Transverse colon (tissue), 4 donors: Measurements from ENCODE around the gene FBXL15. TPM values are rescaled to one million over a fixed set of nuclear protein-coding genes. Genes with fewer than 3 reads are reported as not detected.

Source experiments
- DNase-seq: peaks from one replicate; pipeline ENCODE4 v3.0.0-alpha.2; 2019
- H3K27ac ChIP-seq, 4 donors: fragments of 200-600 bp; sonication (generic); 2 replicates each; pipeline ENCODE4 v1.5.1; 2016 to 2018; ENCODE audit warnings: inconsistent platforms in 4 of 4
- H3K27me3 ChIP-seq: fragments of 200-600 bp; sonication (generic); 2 replicates; pipeline ENCODE4 v1.5.1; 2017; ENCODE audit warnings: inconsistent platforms
- H3K36me3 ChIP-seq, 4 donors: fragments of 200-600 bp; sonication (generic); 2 replicates each; pipeline ENCODE4 v1.5.1; 2017 to 2019; ENCODE audit warnings: inconsistent platforms in 4 of 4
- H3K4me1 ChIP-seq, 4 donors: fragments of 200-600 bp; sonication (generic); 2 replicates each; pipeline ENCODE4 v1.5.1; 2017 to 2020; ENCODE audit warnings: inconsistent platforms in 4 of 4
- H3K4me3 ChIP-seq, 4 donors: fragments of 200-600 bp; sonication (generic); 1 replicate in 1 of 4; 2 replicates in 3 of 4; pipeline versions ENCODE4 v1.5.1 to v1.6.1; 2017 to 2019; ENCODE audit warnings: inconsistent platforms in 4 of 4
- H3K9me3 ChIP-seq, 2 donors: fragments of 200-600 bp; sonication (generic); 2 replicates each; pipeline ENCODE4 v1.5.1; 2017 to 2019; ENCODE audit warnings: inconsistent platforms in 2 of 2
- CTCF ChIP-seq, 5 experiments: fragments of 200-600 bp in 3 of 5; fragments of 450-650 bp in 2 of 5; sonication (generic) in 3 of 5; IDR thresholded peaks; 1 replicate in 2 of 5; 2 replicates in 3 of 5; pipeline ENCODE4 v1.5.1; 2016 to 2017; ENCODE audit warnings: antibody characterized with exemption in 5 of 5, inconsistent platforms in 3 of 5, mild to moderate bottlenecking in 2 of 5, moderate library complexity in 1 of 5
- EP300 ChIP-seq: sonication (generic); formaldehyde crosslinking; IDR thresholded peaks from one replicate; pipeline ENCODE4 v1.6.1; 2017; ENCODE audit warnings: antibody characterized with exemption, low read depth
- POLR2A ChIP-seq: fragments of 450-650 bp; IDR thresholded peaks from one replicate; pipeline ENCODE4 v1.6.1; 2016; ENCODE audit warnings: antibody characterized with exemption, mild to moderate bottlenecking, moderate library complexity
- POLR2AphosphoS5 ChIP-seq, 3 donors: sonication (generic); formaldehyde crosslinking; IDR thresholded peaks; one replicate each; pipeline ENCODE4 v1.6.1; 2016; ENCODE audit warnings: antibody characterized with exemption in 3 of 3
- WGBS, 2 donors: methylation state at CpG; one replicate each; pipeline ENCODE4 v1.1.5; 2018; ENCODE audit warnings: low coverage in 1 of 2; 5-methylcytosine and 5-hydroxymethylcytosine counted together
- in situ Hi-C, 4 donors: fragments of 200-750 bp; cut with MboI; loops; one replicate each; pipeline versions ENCODE4 v1.15.0 to v1.15.1; 2017; ENCODE audit warnings: low sequenced_read_pairs in 3 of 4, low pct_ligation_motif_present in 1 of 4, low pct_unique_long_range_greater_than_20kb in 1 of 4
- intact Hi-C: fragments of 100-400 bp; cut with DNase I; formaldehyde crosslinking; loops from one replicate; pipeline ENCODE4 v1.15.1; 2023; ENCODE audit warnings: low total_unique reads
- total RNA-seq, 4 donors: library from RNA; depleted of rRNA; stranded (reverse); fragments of >200 nt; gene quantifications; one replicate each; pipeline ENCODE4 v1.1.0, GENCODE V29; 2016

The FBXL15 gene
- total RNA-seq, 4 donors from 2014 or later = 16.7 to 56.3 (median 46.0) TPM

- no peak overlapping the region for H3K4me3 ChIP-seq
- no peak for DNase-seq
- H3K4me1 ChIP-seq = peaks cover 11 to 21% (median 18%) of the 10 kb centered on the region in 4 donors
- 75% methylated on average over 2 of the region's 2 CpGs; no CpG with 5 or more reads in 1 of the 2 donors for WGBS, 2 donors
- no peaks in the 10 kb centered on the region for H3K9me3 ChIP-seq
- peaks cover 42% of the 10 kb centered on the region for H3K27me3 ChIP-seq
- intact Hi-C loops = no loop called here
- H3K27ac ChIP-seq = peak overlapping the region; percentile 68 to 99 (median 90)
- no peak for TF ChIP-seq POLR2A
- TF ChIP-seq EP300 = peak; percentile 98
- TF ChIP-seq POLR2AphosphoS5 (IDR thresholded peaks at IDR 0.05) = peak; percentile 76 to 92 (median 82)
- TF ChIP-seq CTCF (IDR thresholded peaks at IDR 0.05) = no peak
- in situ Hi-C loops = no loop called here
- H3K36me3 ChIP-seq = no peaks in the 10 kb centered on the region
Measured at GRCh38 chr10:102406815-102407214, 13.8 kb upstream of the FBXL15 start.

- TF ChIP-seq EP300 (peak; percentile 99), POLR2A (no peak), POLR2AphosphoS5 (IDR thresholded peaks at IDR 0.05) (peak; percentile 40 to 79 (median 70)), CTCF (IDR thresholded peaks at IDR 0.05) (no peak)
- 70% methylated on average over 13 of the region's 13 CpGs; no CpG with 5 or more reads in 1 of the 2 donors for WGBS, 2 donors
- DNase-seq = no peak
- Histone ChIP-seq H3K27me3 (peaks cover 50% of the 10 kb centered on the region), H3K27ac (peak overlapping the region; percentile 68 to 99 (median 90)), H3K36me3 (no peaks in the 10 kb centered on the region), H3K4me1 (peaks cover 11 to 21% (median 18%) of the 10 kb centered on the region in 4 donors), H3K4me3 (peak overlapping the region in 1 of 4 donors; percentile 45), H3K9me3 (no peaks in the 10 kb centered on the region)
- intact Hi-C loops (no loop called here), in situ Hi-C loops (no loop called here)
Measured at GRCh38 chr10:102407425-102408130, 13.1 kb upstream of the FBXL15 start.

GRCh38 chr10:102408131-102408727 is 12.4 kb upstream of the FBXL15 start:
- Histone ChIP-seq H3K9me3 (no peaks in the 10 kb centered on the region), H3K27me3 (peaks cover 52% of the 10 kb centered on the region), H3K36me3 (no peaks in the 10 kb centered on the region), H3K4me1 (peaks cover 11 to 21% (median 15%) of the 10 kb centered on the region in 4 donors), H3K4me3 (peak overlapping the region; percentile 31 to 65 (median 44)), H3K27ac (peak overlapping the region; percentile 73 to 99 (median 90))
- peak; percentile 47 for DNase-seq
- in situ Hi-C loops = no loop called here
- WGBS, 2 donors = 20 to 53% methylated on average over 3 to 14 of the region's 14 CpGs
- TF ChIP-seq CTCF (IDR thresholded peaks at IDR 0.05) (no peak), POLR2A (peak; percentile 48), EP300 (peak; percentile 99), POLR2AphosphoS5 (IDR thresholded peaks at IDR 0.05) (peak; percentile 73 to 81 (median 80))
- intact Hi-C loops = no loop called here
